ENCODE results near the gene LRGUK.
"Not testable (repeated sequence)": the region's sequence is repeated elsewhere in the genome, so short reads cannot be mapped to it uniquely, and the experiment has no call there.

The LRGUK gene

DNA sequence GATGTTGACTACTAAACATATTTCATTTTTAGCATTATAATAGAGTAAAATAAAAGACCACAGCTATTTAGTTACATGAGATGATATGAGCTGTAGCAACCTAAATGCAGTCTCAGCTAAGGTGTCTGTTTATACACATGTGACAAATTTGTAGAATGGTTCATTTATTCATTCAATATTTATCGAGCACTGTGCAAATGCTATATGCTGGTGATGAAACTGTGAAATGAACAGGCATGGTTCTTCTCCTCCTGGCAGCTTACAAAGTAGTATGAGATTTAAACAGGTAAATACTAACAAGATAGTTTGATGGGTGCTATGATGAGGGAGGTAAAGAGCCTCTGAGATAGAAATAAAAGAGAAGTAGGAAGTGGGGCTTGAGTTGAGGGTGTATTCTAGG, 60.8 kb downstream of the LRGUK start:
- no peak for DNase-seq (ENCODE audit: low read depth)

DNA sequence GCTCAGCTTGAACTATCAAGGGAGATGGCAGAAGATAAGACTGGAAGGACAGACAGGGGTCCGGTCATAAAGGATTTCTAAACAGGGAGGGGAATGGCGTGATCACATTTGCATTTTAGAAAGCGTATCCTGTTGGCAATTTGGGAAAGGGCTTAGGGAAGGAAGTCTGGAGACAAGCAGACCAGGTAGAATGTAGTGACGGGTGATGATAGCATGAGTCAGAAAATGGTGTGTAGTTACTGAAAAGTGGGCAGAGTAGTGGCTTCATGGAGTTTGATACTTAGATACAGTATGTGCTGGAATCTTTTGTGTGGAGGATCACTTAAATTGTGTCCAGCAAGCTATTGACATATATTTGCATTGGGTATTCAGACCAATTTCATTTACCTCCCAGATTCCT, 61.2 kb downstream of the LRGUK start:
- DNase-seq (ENCODE audit: low read depth): no peak

DNA sequence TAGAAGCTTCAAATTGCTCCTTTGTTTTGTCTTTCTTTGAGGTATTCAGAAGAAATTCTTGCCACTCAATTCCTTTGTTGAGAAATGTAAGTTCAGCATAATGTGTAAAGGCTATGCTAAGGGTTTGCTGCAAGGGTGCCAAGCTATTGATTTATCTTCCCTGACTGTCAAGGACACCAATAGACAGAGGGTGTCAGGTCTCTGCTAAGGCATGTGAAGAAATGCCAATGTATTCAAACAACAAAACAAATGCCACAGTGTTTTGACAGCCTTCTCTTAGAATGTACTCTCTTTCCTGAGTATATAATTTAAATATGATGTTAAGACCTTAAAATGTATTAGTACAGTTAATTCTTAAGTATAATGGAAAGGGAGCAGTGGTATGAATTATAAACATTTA, 62.4 kb downstream of the LRGUK start:
- DNase-seq (ENCODE audit: low read depth): no peak

DNA sequence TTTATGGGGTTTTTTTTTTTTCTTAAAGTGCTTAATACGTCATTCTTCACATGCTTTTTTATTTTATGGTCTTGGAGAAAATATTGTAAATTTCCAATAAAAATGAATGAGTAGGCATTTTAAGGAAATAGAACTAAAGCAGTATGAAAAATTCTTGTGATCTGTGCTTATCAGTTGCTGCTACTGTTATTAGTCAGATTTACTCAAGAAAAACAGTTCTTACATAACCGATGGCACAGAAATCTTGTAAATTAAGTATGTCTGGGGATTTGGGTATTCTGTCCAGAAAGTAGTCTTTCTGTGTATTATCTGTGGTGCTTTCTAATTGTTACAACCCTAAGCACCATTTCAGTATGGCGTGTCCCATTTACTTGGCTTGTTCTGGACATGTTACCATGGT, 64.7 kb downstream of the LRGUK start:
- DNase-seq (ENCODE audit: low read depth): no peak

DNA sequence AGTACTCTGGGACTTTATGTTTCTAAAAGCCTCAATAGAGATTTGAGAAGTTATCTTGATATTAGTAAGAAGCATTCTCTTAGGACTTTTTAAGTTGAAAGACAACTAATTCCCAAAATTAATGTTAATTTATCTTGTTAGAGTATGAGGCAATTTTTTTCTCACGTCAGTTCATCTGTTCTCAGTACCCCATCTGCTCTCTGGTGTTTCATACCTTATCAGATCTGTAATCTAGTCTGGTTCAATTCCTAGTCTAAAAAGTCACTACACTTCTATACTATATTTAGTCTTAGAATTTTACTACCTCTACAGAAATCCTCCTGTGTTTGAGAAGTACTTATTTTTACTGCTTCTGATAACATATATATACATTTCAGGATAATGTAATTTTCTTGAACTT, 66.1 kb downstream of the LRGUK start:
- DNase-seq (ENCODE audit: low read depth): no peak

DNA sequence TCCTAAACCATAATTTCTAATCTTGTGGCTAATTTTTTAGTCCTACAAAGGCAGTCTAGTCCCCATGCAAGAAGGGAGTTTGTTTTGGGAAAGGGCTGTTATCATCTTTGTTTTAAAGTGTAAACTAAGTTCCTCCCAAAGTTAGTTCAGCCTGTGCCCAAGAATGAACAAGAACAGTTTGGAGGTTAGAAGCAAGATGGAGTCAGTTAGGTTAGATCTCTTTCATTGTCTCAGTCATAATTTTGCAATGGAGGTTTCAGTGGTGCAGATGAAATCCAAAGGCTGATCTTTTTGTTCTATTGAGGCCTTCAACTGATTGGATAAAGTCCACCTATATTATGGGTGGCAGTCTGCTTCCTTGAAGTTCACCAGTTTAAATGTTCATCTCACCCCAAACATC, 68.1 kb downstream of the LRGUK start:
- DNase-seq (ENCODE audit: low read depth): no peak

DNA sequence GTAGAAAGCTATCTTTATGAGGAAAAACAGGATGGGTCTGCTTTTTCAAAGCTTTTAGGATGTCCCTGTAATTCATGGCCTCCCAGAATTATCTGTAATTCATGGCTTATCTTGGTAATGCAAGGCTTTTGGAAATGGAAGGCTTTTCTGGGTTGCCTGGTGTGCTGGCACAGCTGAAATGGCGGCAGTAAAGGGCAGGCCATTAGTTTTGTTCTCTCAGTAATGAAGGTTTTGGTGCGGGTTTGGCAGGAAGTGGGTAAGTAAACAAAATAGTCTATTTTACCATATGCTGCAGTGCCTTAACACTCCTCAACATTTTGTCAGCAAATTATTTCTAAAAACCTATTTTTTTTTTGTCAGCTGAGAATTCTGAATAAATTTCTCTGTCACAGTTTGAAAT, 69.3 kb downstream of the LRGUK start:
- no peak for DNase-seq (ENCODE audit: low read depth)

DNA sequence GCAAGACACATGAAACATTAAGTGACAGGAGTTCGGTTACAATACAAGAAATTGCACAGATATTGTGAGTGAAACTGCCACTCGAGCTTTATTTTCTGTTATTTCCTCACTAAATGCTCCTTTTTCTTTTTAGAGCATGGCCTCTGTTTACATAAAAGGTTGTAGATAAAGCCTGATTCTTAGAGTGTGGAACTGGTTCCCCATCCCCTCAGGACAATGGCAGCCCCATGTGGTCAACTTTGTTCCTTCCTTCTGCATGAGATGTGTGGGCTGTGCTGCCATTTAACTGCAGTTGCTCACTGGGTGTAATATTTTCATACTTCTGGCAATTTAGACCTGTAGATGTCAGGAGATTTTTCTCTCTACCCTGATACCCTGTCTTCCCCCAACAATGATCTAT, 70.2 kb downstream of the LRGUK start:
- no peak for DNase-seq (ENCODE audit: low read depth)

DNA sequence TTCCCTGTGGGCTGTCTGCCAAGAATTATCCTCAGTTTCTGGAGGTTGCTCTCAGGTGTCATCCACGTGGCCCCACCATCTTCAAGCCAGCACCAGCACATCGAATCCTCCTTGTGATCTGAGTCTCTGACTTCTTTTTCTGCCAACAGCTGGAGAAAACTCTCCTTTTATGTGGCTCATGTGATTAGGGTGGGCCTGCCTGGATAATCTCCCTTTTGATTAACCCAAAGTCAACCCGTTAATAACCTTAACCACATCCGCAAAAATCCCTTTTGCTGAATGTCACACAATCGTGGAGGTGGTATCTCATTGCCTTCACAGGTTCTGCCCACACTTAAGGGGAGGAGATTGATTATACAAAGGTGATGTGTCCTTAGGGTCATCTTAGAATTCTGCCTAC, 73.8 kb downstream of the LRGUK start:
- no peak for DNase-seq (ENCODE audit: low read depth)

DNA sequence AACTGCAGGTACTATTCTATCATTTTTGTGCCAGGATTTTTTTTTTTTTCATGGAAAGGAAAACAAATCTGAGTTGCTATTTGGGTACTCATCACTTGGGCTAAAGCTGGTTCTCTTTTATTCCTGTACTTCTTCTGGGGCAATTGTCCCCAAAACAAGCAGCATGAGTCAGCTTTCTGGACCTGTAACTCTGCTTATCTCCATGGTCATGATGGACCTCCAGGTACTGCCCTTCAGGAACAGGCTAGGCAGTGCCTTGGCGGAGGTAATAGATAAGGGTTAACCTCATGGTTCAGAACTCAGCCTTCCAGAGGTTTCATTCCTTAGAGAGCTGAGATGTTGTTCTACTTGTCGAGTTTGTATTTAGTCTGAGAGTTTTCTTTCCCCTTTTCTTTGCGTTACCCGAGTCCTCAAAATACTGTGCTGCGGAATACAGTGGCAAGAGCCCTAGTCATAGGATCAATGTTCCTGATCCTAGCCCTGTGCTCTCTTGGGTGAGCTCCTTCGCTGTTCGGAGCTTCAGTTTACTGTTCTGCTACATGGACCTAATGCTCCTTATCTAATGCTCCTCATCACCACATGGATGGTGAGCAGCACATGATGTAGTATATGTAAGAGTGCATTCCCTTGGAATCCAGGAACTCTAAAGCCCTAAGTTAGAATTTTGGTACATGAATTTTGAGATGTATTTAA, 74.6 kb downstream of the LRGUK start:
- no peak for DNase-seq (ENCODE audit: low read depth)

DNA sequence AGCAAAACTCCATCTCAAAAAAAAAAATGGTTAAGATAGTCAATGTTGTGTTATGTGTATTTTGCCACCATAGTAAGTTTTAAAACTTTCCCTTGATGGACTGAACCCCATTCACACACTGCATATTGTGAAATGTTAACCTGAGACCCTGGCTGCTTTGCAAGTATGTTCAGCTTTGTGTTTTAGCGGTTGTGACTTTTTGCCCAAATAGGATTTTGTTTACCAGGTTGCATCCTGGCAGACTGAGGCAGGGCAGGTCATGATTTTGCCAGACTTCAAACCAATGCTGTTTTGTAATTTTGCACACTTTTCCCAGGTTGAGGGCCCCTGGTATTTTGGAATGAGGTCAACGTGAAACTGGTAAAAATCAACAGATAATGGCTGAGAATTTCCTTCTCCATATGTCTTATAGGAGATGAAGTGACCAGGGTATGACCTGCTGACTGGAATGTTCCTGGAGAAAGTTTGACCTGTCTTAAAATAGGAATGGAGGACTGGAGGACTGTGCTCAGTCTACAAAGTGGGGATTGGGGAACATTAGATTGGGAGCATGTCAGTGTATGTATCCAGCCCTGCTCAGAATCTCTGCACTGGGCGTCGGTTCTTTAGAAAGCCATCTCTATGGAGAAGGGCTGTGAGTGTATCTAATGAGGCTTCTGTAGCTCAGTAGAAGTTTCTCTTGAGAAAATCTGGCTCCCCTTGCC, 76.2 kb downstream of the LRGUK start:
- no peak for DNase-seq (ENCODE audit: low read depth)

DNA sequence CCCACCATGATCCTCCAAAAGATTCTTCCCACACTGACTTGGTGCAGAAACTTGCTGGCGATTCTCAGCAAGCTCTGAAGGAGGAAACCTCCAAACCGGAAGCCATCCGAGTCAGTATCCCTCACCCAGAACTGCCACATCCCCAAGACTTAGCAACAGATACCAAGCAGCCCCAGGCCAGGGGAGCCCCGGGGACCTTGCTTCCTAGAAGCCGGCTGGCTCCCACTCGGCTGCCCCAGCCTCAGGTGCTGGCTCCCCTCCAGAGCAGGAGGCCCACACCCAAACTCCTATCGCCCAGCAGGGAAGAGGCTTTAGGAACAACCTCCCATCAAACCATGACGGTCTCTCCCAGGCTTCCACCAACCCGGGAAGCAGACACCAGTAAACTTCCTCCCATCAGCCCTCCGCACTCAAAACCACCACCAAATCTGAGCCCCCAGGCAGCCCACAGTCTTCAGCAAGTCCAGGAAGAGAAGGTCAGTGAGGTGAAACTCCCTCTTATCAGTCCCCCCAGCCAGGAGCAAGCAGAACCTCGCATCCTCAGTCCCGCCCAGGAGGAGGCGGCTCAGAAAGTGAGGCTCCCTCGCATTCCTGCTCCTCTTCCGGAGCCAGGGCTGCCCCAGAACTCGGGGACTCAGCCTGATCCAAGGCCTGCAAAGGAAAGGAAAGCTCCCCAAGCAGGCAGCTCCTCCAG, 82.3 kb downstream of the LRGUK start:
- DNase-seq (ENCODE audit: low read depth): peak; percentile 48

DNA sequence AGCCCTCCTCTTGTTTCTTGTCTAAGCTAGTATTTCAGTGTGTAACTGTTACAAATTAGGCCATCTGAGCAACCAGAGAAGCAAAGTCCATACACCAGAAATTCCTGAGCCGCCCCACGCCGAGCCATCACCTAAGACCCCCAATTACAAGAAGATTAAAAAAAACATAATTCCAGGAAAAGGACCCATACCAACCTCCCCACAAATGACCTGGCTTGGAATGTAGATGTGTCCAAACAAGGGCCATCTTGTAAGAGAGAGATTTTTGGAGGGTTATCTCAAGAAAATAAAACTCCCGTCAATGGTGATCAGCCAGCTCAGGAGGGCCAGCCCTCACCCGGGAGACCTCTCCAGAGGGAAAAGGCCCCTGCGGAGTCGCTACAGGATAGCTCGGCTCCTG, 83.1 kb downstream of the LRGUK start:
- DNase-seq (ENCODE audit: low read depth): no peak

DNA sequence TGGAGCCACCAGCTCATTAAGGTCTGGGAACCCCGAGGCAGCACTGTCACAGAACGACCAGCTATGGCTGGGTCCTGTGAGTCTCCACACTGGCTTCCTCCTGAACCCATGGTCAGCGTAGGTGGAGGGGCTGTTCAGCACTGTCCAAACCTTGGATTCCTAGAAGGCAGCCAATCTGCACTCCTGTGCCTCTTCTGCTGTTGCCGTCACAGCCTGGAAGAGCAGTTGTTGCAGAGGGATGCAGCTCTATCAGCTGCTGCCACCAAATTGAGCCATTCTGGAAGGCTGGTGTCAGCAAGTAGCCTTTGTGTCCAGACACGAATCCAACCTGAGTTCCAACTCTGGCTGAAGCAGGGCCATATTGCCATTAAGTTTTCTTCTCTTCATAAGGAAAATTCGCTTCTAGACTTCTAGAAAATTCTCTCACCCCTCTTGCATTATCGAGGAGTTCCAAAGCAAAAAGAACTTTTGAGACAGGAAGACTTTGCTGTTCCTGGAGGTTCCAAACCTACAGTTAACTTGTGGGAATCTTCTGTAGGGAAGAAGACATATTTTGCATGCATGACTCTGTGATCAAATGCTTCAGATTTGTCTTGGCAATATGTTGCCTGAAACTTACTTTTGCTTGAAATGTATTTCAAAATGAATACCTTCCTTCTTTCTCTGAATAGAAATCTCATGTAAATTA, 84.0 kb downstream of the LRGUK start:
- no peak for DNase-seq (ENCODE audit: low read depth)

DNA sequence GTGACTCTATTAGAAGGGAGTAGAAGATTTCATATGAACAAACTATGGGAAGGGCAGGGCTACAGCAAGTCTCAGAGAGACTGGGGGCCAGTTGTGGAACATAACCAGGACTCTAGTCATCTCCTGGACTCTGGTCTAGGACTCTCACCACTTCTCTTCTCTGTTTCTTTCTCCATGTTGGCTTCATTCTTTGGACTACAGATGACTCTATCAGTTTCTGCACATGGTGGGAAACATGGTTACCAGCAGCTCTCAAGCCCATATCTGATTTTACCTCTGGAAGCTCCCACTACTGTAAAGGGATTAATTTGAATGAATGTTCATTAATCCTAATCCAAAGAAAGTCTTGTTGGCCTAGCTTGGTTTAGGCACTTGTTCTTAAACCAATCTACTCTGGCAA, 84.7 kb downstream of the LRGUK start:
- DNase-seq (ENCODE audit: low read depth): no peak

DNA sequence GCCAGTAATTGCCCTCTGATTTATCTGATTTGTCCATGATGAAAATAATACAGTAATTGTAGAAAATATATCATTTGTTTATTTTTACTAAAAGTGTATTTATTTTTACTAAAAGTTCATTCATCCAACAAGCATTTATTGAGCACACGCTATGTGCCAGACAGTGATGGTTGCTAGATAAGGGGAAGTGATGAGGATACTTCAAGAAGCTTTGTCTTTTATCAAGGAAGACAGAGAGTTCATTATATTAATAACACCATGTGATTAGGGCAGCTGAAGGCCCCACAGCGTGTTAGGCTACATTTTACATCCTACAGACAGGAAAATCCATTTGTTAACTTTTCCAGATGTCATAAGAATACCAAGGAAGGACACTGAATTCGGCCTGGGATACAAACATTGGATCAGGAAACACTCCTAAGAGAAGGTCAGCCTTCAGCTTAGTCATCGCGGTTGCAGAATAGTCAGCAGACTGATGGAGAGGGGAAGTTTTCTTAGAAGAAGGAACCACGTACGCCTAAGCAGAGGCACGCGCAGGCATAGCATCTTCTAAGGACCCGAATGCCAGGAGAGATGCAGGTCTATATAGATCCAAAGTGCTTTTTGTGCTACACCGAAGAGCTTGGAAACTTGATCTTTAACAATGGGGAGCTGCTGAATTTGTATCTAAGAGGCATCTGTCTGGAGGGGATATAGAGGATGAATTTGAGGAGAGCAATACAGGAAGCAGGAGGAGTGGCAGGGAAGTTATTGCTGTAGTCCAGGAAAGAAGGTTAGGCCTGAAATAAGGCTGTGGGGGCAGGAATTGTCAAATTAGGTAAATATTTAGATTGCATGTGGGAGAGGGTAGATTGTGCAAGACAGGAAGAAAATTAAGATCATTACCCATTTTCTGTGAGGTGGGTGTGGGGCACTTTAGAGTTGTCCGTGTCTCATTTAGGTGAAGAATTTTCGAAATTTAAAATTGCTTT, 85.7 kb downstream of the LRGUK start:
- no peak for DNase-seq (ENCODE audit: low read depth)

DNA sequence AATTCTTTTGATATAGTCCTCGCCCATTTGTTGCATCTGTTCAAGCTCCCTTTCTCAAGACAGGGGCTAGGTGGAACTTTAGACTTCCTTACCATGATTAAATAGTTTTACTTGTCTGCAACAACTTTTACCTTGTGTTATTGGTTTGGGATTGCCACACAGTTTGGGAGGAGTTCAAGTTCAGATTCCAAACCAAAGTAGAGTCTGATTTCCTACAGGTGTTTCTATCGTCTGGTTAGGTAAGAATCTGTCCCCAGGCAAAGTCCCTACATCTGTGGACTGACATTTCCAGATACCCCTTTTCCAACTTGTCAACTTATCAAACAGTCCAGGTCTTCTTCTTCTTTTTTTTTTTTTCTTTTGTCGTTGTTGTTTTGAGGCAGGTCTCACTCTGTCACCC, 93.1 kb downstream of the LRGUK start:
- no peak for DNase-seq (ENCODE audit: low read depth)

DNA sequence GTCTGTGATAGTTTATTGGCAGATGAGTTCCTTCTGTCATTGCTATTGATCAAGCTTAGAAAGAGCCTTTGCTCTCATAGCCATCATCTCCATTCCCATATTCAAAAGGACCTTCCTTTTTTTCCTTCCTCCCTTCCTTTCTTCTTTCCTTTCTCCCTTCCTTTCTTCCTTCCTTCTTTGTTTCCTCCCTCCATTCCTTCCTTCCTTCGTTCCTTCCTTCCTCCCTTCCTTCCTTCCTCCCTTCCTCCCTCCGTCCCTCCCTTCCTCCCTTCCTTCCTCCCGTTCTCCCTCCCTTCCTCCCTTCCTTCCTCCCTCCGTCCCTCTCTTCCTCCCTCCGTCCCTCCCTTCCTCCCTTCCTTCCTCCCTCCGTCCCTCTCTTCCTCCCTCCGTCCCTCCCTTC, 104.2 kb downstream of the LRGUK start:
- not testable (repeated sequence) for DNase-seq (ENCODE audit: low read depth)

DNA sequence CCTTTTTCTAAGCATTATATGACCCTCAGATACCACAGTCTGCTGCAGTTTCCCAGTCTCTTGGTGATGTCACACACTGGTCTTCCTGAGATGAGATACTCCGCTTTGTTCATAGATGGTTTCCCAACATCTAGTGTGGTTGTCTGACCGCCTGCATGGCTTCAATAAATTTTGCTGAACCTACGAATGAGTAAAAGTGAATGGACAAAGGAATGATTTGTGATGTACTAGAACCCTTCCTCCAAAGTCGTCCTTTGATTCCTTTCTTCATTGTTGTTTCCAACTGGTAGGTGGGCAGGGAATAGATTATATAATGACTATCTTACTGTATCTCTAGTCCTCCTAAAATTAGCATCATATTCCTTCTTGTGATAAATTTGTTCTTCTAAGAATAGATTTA, 107.1 kb downstream of the LRGUK start:
- DNase-seq (ENCODE audit: low read depth): no peak

DNA sequence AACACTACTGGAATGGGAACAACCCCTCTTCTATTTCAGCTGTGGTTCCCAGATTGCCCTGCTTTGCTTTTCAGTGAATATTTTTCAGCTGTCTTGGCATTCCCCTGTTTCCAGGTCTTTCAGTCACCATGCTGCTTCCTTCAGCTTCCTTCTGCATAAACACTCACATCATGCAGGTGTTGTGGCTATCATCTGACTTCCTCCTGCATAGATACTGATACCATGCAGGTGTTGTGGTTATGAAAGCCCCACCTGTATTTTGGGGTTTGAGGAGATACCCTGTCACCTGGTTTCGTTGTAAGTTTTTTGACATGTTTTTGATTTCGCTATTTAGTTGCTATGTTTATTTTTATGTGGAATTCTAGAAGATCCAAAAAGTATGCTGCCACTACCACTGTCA, 118.1 kb downstream of the LRGUK start:
- DNase-seq (ENCODE audit: low read depth): no peak

DNA sequence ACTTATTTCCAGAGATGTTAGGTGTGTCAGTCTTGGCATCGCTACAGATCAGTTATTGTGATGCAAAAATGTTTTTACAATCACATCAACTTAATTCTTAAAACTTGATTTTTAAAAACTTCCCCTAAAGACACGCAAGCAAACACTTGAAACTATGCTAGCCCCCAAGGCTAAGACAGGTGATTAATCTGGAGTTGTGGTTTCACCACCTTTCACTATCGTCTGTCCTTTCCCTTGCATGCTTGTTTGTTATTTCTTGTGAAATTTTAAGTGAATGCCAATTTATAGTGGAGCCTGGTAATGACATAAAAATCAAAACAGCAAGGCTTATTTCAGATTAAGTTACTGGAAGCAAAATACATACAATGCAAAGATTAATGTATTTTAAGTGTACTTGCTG, 119.2 kb downstream of the LRGUK start:
- DNase-seq (ENCODE audit: low read depth): no peak

DNA sequence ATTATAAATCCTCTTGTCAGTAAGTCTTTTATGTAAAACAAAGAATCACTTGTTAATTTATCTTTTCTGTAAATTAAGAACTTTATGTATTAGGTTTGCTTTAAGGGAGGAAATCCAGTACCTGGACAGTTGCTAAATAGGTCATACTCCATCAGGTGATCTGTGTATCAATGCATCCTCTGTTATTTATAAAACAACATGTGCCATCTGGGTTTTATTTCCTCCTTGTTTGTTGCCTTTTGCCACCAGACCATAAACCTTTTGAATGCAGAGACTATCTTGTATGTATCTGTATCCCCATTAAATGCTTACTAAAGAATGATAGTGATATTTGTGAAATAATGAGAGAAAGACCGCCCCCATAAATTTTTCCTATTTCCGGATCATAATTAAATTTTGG, 119.6 kb downstream of the LRGUK start:
- no peak for DNase-seq (ENCODE audit: low read depth)

Data from CMK (cell line).